Gastrocnemius medialis (tissue), 4 donors: Measurements from ENCODE around the gene TMEM176A. TPM values are rescaled to one million over a fixed set of nuclear protein-coding genes. Genes with fewer than 3 reads are reported as not detected.

Experiments used
- ATAC-seq, 2 donors: fragments of 150-250 bp; one replicate each; pipeline ENCODE4 v1.9.1; 2016
- DNase-seq, 2 donors: peaks; one replicate each; pipeline ENCODE4 v3.0.0-alpha.2; 2019
- H3K27ac ChIP-seq, 4 donors: fragments of 200-600 bp; sonication (generic); 1 replicate in 1 of 4; 2 replicates in 3 of 4; pipeline ENCODE4 v1.5.1; 2016 to 2018; ENCODE audit warnings: mild to moderate bottlenecking in 2 of 4, moderate library complexity in 1 of 4
- H3K27me3 ChIP-seq, 3 donors: fragments of 200-600 bp; sonication (generic) in 2 of 3; 1 replicate in 1 of 3; 2 replicates in 2 of 3; pipeline versions ENCODE4 v1.5.1 to v1.6.0; 2016 to 2019; ENCODE audit warnings: mild to moderate bottlenecking in 1 of 3, moderate library complexity in 1 of 3
- H3K36me3 ChIP-seq, 2 donors: fragments of 200-600 bp; sonication (generic) in 1 of 2; one replicate each; pipeline ENCODE4 v1.5.1; 2017 to 2018
- H3K4me1 ChIP-seq, 2 donors: fragments of 200-600 bp; sonication (generic) in 1 of 2; one replicate each; pipeline ENCODE4 v1.5.1; 2016 to 2017; ENCODE audit warnings: mild to moderate bottlenecking in 2 of 2
- H3K4me3 ChIP-seq, 4 donors: fragments of 200-600 bp; sonication (generic) in 3 of 4; 1 replicate in 1 of 4; 2 replicates in 3 of 4; pipeline ENCODE4 v1.5.1; 2016 to 2019; ENCODE audit warnings: mild to moderate bottlenecking in 2 of 4
- H3K9me3 ChIP-seq, 3 donors: fragments of 200-600 bp; sonication (generic) in 2 of 3; 1 replicate in 1 of 3; 2 replicates in 2 of 3; pipeline ENCODE4 v1.5.1; 2016 to 2019
- POLR2A ChIP-seq, 2 donors: fragments of 450-650 bp; IDR thresholded peaks; one replicate each; pipeline ENCODE4 v1.6.1; 2017; ENCODE audit warnings: antibody characterized with exemption in 2 of 2, mild to moderate bottlenecking in 2 of 2, moderate library complexity in 2 of 2
- in situ Hi-C, 4 donors: fragments of 200-750 bp; cut with MboI; loops; one replicate each; pipeline versions ENCODE4 v1.15.0 to v1.8.0; 2017; ENCODE audit warnings: low sequenced_read_pairs in 4 of 4
- intact Hi-C: fragments of 100-400 bp; cut with DNase I; formaldehyde crosslinking; loops from one replicate; pipeline ENCODE4 v1.15.1; 2023; ENCODE audit warnings: low total_unique reads
- total RNA-seq, 4 donors: library from RNA; depleted of rRNA; stranded (reverse); fragments of >200 nt; gene quantifications; one replicate each; pipeline versions ENCODE4 v1.1.0 to v1.2.3, GENCODE V29; 2016
- TF ChIP-seq, protein P1 (sequence below), 5 experiments: fragments of 450-650 bp in 3 of 5; fragments of 200-600 bp in 2 of 5; sonication (generic) in 2 of 5; IDR thresholded peaks in 4 of 5; conservative IDR thresholded peaks in 1 of 5; 1 replicate in 4 of 5; 2 replicates in 1 of 5; pipeline ENCODE4 v1.5.1; 2016 to 2019; ENCODE audit warnings: antibody characterized with exemption in 5 of 5, mild to moderate bottlenecking in 3 of 5, moderate library complexity in 3 of 5

The TMEM176A gene, protein sequence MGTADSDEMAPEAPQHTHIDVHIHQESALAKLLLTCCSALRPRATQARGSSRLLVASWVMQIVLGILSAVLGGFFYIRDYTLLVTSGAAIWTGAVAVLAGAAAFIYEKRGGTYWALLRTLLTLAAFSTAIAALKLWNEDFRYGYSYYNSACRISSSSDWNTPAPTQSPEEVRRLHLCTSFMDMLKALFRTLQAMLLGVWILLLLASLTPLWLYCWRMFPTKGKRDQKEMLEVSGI
- total RNA-seq = 10 to 100 TPM in 1 of 4 donors, 1 to 10 TPM in 3; 5.2 to 12.9 (median 8.9) TPM

DNA sequence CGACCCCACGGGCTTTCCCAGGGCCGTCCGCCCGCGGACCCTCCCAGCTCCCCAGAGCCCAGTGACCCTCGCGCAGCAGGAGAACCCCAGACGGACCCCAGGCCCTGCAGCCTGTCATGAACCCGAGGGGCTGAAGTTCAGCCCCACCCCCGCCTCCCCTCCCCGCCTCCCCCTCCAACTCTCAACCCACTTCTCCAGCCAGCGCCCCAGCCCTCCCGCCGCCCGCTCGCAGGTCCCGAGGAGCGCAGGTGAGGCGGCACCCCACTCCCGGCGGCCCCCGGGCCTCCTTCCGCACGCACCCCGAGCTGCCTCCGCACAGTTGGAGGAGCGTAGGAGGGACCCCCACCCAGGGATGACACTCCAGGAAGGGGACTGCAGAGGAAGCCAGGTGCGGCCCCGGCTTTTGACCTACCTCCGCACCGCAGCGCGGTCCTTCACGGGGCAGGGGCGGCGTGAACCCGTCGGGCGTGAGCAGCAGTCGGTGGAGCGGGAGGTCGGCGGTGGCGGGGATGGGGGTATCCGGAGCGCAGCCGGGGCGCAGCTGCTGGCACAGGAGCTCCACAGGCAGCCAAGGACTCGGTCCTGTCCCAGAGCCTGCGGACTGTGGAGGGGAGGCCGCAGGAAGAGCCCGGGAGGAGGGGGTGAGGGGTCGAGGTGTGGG is at the start of gene TMEM176A:
Gene TMEM176A (plus strand): TSS at position 189 of the 661 bp plus-strand sequence. CDS start 782 bp downstream, outside the sequence.
- DNase-seq (no peak), ATAC-seq (no peak)
- peaks cover 18 to 40% (median 25%) of the 10 kb centered on the region in 3 donors for H3K27me3 ChIP-seq
- H3K4me3 ChIP-seq = peak within 1 kb of the TSS; percentile 43 to 52 (median 44)
- intact Hi-C loops (no loop called here), in situ Hi-C loops (no loop called here)
- peak within 1 kb of the TSS in 1 of 4 donors; percentile 34 for H3K27ac ChIP-seq
- TF ChIP-seq, protein P1, sequence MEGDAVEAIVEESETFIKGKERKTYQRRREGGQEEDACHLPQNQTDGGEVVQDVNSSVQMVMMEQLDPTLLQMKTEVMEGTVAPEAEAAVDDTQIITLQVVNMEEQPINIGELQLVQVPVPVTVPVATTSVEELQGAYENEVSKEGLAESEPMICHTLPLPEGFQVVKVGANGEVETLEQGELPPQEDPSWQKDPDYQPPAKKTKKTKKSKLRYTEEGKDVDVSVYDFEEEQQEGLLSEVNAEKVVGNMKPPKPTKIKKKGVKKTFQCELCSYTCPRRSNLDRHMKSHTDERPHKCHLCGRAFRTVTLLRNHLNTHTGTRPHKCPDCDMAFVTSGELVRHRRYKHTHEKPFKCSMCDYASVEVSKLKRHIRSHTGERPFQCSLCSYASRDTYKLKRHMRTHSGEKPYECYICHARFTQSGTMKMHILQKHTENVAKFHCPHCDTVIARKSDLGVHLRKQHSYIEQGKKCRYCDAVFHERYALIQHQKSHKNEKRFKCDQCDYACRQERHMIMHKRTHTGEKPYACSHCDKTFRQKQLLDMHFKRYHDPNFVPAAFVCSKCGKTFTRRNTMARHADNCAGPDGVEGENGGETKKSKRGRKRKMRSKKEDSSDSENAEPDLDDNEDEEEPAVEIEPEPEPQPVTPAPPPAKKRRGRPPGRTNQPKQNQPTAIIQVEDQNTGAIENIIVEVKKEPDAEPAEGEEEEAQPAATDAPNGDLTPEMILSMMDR (IDR thresholded peaks at IDR 0.05 in 4 of 5, conservative IDR thresholded peaks at IDR 0.05 in 1 of 5) = no peak
- no peak for TF ChIP-seq POLR2A (IDR thresholded peaks at IDR 0.05)
- H3K36me3 ChIP-seq = no peaks in the 10 kb centered on the region
- no peaks in the 10 kb centered on the region for H3K4me1 ChIP-seq
- no peaks in the 10 kb centered on the region for H3K9me3 ChIP-seq

DNA sequence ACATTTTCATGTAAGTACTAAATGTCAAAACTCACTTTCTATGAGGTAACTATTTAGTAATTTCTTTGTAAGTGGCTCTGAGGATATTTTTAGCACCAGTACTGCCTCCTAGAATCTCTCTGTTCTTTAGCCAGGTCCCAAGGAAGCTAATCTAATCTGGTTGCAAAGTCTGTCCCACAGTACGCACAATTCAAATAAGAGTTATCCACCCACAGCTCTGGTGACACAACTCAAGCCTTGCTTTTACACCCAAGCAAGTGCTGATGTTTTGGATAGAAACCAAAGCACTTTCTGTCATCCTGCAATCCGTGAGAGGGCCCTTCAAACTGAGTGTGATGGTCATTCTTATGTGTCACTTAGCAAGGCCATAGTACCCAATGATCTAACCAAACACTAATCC is 48.9 kb upstream of the TMEM176A start:
- no peak overlapping the region for H3K4me3 ChIP-seq
- no peaks in the 10 kb centered on the region for H3K4me1 ChIP-seq
- intact Hi-C loops (no loop called here), in situ Hi-C loops (loop anchor here in 2 of 4 donors (10.0 kb wide), 1 partner anchor 307 kb away; no protein-coding TSS in a partner anchor)
- peak overlapping the region in 1 of 4 donors; percentile 52 for H3K27ac ChIP-seq
- ATAC-seq = no peak
- no peak for DNase-seq
- no peaks in the 10 kb centered on the region for H3K9me3 ChIP-seq
- H3K27me3 ChIP-seq = no peaks in the 10 kb centered on the region
- no peak for TF ChIP-seq POLR2A (IDR thresholded peaks at IDR 0.05)
- TF ChIP-seq, protein P1 (IDR thresholded peaks at IDR 0.05 in 4 of 5, conservative IDR thresholded peaks at IDR 0.05 in 1 of 5) = no peak
- no peaks in the 10 kb centered on the region for H3K36me3 ChIP-seq

DNA sequence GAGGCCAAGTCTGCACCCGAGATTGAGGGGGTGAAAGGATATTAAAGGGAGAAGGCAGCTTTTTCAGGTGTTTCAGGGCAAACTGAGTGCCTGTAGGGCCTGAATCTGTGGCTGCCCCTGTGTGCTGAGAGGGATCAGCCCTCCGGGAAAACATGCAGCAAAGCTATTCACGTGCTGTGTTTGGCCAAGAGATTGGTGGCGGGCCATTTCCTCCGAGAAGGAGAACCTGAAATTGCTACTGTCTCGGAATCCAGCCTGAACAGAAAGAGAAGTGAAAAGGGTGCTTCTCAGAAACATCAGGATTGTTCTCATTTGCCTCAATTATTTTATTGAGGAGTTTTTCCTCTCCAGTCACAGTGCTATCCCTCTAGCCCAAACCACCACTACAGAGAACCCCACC is 47.3 kb upstream of the TMEM176A start:
- intact Hi-C loops = no loop called here
- no peaks in the 10 kb centered on the region for H3K9me3 ChIP-seq
- ATAC-seq (no peak), DNase-seq (peak; percentile 12 to 25)
- no peaks in the 10 kb centered on the region for H3K27me3 ChIP-seq
- H3K4me1 ChIP-seq = no peaks in the 10 kb centered on the region
- no peak overlapping the region for H3K4me3 ChIP-seq
- no peaks in the 10 kb centered on the region for H3K36me3 ChIP-seq
- in situ Hi-C loops = loop anchor here in 2 of 4 donors (10.0 kb wide), 1 partner anchor 308 kb away; no protein-coding TSS in a partner anchor
- TF ChIP-seq POLR2A (IDR thresholded peaks at IDR 0.05) = no peak
- TF ChIP-seq, protein P1 (IDR thresholded peaks at IDR 0.05 in 4 of 5, conservative IDR thresholded peaks at IDR 0.05 in 1 of 5) = no peak
- peak overlapping the region in 3 of 4 donors; percentile 34 to 63 (median 52) for H3K27ac ChIP-seq

DNA sequence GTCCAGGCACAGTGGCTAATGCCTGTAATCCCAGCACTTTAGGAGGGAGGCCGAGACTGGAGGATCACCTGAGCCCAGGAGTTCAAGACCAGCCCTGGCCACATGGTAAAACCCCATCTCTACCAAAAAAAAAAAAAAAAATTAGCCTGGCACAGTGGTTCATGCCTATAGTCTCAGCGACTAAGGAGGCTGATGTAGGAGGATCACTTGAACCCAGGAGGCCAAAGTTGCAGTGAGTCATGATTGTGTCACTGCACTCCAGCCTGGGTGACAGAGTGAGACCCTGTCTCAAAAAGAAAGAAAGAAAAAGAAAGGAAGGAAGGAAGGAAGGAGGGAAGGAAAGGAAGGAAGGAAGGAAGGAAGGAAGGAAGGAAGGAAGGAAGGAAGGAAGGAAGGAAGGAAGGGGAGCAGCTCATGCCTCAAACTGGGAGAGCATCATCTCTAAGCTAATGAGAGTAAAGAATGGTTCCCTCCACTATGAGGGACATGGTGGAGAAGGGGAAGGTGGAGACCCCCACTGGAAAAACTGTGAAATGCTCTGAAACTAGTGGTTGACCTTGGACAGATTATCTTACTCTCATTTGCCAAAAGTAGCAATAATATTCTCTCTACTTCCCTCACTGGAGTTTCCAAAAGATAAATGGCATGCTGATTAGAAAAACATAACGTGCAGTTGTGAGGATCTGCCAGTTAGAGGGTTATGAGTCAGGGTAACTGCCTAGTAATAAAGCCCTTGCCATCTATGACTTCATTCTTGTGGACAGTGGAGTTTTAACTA is 46.6 kb upstream of the TMEM176A start:
- Histone ChIP-seq H3K27me3 (no peaks in the 10 kb centered on the region), H3K4me3 (no peak overlapping the region), H3K27ac (peak overlapping the region in 3 of 4 donors; percentile 39 to 63 (median 51)), H3K9me3 (no peaks in the 10 kb centered on the region), H3K4me1 (no peaks in the 10 kb centered on the region), H3K36me3 (no peaks in the 10 kb centered on the region)
- peak in 1 of 2 donors; percentile 36 for ATAC-seq
- TF ChIP-seq, protein P1 (IDR thresholded peaks at IDR 0.05 in 4 of 5, conservative IDR thresholded peaks at IDR 0.05 in 1 of 5) = no peak
- no peak for TF ChIP-seq POLR2A (IDR thresholded peaks at IDR 0.05)
- intact Hi-C loops = no loop called here
- in situ Hi-C loops = loop anchor here in 2 of 4 donors (10.0 kb wide), 1 partner anchor 309 kb away; no protein-coding TSS in a partner anchor
- DNase-seq = no peak
